Measurements from ENCODE around the gene MGAT4A.

Gene MGAT4A
- total RNA-seq: 16.9 to 128 (median 68.8) reads per million in 18 experiments

- DNase-seq: peak; percentile 75 to 81
These were observed at the start of gene MGAT4A for GRCh38 chr2:98731041-98731893. Gene MGAT4A (minus strand): TSS chr2:98731132. CDS start chr2:98726332, 4,800 bp downstream.

DNA sequence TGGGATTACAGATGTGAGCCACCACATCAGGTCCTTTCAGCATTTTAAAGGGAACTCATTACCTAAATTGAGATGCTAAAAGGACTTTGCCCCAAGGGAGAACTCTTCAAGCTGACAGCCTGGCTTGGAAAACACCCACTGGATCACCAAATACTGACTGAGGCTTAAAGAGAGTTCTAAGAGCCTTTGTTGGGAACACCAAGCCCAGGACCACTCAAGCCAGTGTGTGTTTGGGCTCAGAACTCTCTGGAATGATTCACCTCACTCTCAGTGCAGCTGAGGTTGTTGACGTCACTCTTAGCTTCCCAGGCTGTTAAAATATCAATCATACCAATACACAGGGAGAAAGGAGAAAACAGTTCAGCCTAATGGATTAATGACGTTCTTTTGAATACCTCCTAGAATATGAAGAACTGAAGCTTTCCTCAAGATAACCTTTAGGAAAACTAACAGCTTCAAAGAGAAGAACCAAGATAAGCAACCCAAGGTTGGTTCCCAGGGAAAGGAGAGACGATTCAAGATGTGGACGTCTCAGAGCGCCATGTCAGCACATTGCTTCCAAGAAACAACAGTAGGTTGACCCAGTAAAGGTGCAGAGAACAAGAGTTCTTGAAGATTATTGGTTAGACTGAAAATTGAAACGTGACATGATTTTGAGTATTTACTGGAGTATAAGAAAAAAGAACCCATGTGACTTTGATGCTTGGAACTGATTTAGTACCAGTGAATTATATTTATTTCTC, 48.0 kb upstream of the MGAT4A start:
- no peak for DNase-seq

GRCh38 chr2:98778151-98778550, 47.2 kb upstream of the MGAT4A start:
- no peak for DNase-seq

- DNase-seq: no peak
These were observed 46.8 kb upstream of the MGAT4A start for GRCh38 chr2:98777710-98778109.

GRCh38 chr2:98777076-98777475, 46.1 kb upstream of the MGAT4A start:
- no peak for DNase-seq

- DNase-seq: no peak
These were observed 45.2 kb upstream of the MGAT4A start for GRCh38 chr2:98776136-98776535.

DNA sequence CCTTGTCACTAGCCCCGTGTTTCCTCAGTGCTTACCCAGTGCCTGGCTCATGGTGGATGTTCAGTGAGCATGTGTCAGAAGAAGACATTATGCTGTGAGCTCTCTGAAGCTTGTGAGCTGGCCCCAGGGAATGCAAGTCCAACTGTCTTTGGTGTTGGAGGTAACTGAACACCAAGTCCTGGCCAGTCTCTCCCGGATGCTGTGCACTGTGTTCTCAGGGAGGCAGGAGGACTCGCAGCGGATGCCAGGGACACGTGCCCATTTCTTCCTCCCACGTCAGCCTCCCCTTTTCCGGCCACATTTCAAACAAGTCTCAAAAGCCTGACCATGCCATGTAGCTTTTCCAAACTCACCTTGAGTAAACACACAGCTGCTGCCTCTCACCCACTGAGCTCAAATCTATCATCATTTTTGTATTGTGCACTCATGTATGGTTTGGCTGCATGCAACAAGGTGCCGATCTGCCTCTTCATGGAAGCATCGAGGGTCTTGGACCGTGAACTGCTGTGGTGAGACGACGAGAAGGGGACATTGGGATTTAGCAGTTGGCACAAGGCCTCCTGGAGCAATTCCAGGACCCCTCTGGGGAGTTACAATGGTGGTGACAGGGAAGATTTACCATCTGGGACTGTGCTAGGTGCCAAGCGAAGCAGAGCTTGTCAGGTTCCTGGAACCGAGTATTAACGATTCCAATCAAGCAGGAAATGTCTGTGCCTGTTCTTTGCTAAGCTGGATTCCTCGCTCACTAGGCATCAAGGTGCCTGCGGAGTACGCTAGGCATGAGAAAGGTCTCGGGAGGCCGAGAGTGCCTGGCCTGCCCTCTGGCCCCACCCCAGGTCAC, 44.4 kb upstream of the MGAT4A start:
- no peak for DNase-seq

- DNase-seq: no peak
These were observed 43.0 kb upstream of the MGAT4A start for GRCh38 chr2:98773907-98774306.

- no peak for DNase-seq
These were observed 42.2 kb upstream of the MGAT4A start for GRCh38 chr2:98773169-98773568.

DNA sequence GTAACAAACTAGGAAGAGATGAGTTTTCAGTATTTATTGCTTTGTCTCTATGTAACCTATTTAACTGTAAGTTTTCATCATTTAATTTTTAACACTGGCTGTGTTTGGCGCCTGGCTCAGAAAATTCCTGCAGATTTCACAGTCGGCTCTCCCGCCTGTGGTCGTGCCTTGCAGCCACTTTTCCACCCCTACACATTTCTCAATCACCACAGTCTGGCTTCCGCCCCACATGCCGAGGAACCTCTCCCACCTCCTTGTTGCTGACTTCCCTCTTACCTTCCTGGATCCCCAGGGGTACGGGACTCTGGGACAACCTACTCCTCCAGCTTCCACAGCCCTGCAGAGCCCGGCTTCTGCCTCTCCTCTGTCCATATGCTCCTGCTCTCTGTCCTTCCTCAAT, 41.6 kb upstream of the MGAT4A start:
- peak; percentile 24 to 51 for DNase-seq

GRCh38 chr2:98771721-98772524, 41.0 kb upstream of the MGAT4A start:
- peak; percentile 40 to 42 for DNase-seq

GRCh38 chr2:98771264-98771663, 40.3 kb upstream of the MGAT4A start:
- no peak for DNase-seq

DNA sequence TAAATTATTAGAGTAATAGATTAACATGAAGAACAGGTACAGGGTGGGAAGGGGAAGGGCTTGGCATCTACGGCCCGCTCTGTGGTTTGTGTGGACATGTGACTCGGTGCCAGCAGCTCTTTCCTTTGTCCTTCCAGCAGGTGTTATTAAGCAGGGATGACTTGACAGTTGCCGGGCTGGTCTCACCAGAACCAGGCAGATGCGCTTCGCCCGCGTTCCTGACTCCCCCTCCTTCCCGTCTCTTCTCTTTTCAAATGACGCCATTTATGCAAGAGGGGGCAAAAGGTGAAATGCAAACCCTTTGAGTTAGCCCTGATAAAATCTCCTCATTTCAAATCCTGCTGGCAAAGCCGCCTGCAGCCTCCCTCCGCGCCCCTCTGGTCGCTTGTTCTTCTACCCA, 38.9 kb upstream of the MGAT4A start:
- no peak for DNase-seq

DNA sequence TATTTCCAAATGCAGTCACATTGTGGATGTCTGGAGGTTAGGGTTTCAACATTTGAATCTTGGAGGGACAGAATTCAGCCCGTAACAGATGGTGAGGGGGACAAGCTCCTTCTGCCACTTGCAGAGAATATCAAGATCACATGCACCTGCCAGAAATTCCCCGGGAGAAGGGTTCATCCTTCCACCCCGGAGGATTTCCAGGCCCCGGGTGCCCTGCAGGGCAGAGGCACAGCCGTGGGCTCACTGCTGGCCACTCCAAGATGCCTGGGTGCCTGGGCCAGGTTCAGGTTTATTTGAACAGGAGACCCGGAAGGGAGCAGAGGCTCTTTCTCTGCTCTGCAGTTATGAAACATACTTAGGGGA, 38.2 kb upstream of the MGAT4A start:
- no peak for DNase-seq

DNA sequence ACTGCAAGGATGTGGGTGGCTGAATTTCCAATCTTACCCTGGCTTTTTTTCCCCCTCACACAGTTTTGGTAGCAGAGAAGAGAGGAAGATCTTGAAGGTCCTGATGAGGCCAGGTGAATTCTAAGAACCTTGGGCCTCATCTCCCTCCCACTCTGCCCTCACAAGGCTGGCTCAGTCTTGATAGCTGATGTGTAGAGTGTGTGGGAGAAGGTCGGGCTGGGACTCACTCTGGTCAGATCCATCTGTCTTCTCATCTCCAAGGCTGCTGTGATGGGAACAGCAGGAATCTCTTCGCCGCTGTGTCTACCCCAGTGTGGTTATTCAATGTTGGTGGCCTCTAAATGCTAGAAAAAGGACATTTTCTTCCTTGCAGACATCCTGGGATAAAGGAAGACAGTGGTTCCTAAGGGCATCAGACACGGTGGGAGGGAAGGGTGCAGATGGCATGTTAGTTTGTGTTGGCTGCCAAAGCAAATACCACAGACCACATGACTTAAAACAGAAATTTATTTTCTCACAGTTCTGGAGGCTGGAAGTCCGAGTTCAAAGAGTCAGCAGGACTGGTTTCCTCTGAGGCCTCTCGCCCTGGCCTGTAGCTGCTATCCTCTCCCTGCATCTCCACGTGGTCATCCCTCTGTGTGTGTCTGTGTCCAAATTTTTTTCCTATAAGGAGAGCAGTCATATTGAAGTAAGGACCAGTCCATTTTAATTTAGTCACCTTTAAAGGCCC, 37.6 kb upstream of the MGAT4A start:
- peak in 1 of 2 donors; percentile 67 for DNase-seq

- peak; percentile 74 to 91 for DNase-seq
These were observed 33.6 kb upstream of the MGAT4A start for GRCh38 chr2:98764499-98764898.

DNA sequence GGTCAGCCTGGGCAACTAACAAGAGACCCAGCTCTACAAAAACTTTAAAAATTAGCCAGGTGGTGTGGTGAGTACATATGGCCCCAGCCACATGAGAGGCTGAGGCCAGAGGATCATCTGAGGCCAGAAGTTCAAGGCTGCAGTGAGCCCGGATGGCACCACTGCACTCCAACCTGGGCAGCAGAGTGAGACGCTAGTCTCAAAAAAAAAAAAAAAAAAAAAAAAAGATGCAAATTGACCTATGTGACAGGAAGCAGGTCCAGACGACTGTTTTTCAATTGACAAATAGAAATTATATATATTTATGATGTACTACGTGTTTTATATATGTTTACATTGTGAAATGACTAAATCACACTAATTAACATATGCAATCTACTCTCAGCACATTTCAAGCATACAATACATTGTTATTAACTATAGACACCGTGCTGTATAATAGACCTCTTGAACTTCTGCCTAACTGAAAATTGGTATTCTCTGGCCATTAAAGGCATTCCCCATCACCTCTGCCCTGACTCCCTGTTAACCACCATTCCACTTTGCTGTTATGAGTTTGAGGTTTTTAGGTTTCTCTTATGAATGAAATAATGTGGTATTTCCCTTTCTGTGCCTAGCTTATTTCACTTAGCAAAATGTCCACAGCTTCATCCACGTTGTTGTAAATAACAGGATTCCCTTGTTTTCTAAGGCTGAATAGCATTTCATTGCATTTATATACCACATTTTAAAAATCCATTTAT, 32.4 kb upstream of the MGAT4A start:
- no peak for DNase-seq

DNA sequence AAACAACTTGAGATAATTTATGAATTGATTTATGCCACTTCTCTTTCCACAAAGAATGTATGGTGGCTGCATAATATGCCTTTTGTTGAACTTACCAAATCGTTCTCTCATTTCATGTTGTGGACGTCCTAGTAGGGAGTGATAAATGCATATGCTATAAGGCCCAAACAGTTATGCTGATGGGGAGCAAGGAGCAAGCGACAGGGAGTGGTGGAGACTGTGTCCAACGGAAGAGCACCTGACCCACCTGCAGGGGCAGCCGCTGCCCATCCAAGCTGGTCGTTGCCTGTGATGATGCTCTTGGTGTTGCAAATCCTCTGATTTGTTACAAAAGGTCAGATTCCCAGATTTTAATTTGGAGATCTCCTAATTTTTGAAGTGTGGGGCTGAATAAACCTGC, 31.0 kb upstream of the MGAT4A start:
- no peak for DNase-seq

DNA sequence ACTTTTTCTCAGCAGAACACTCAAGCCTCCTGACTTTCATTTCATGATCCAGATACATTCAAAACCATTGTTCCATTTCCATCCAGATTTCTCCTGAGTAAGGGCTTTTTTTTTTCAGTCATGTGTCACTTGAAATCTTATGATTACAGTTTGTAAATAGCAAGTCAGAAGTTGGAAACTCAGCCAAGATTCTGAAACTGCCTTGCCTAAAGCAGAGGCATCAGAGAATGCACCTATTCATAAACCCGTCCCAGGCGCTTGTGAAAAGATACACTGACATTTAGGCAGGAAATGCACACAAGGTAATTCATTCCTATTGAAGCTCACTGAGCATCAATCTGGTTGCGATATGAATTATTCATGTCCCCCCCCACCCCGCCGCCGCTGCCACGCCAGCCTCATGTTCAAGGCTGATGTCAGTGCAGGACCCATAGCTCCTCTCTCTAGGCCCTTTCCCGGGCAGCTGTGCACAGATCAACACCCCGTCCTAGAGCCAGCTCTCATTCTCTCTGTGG, 30.4 kb upstream of the MGAT4A start:
- peak; percentile 31 to 44 for DNase-seq
